ENCODE data around the gene SDHAF2. TPM values are rescaled to one million over a fixed set of nuclear protein-coding genes. Genes with fewer than 3 reads are reported as not detected.
A peak's percentile ranks its signal among the peaks of the same experiment; 100 is the strongest.

Gene SDHAF2
- total and polyA plus RNA-seq, 2 of the 4 experiments (the other 2 are of a cell fraction) = 50.4 to 91.1 TPM

- DNase-seq = no peak
- no peak overlapping the region for H2AFZ ChIP-seq (replicated peaks; ENCODE audit: low read length, poor library complexity)
- CTCF ChIA-PET = interaction anchor here (0.8 to 4.1 kb wide), 5 partner anchors 11 to 161 kb away, joined by 3 to 26 read pairs (median 3); no protein-coding TSS in a partner anchor
- no peak overlapping the region for H3K27ac ChIP-seq (ENCODE audit: insufficient read depth, low read length)
- H3K9me1 ChIP-seq (ENCODE audit: insufficient read depth, low read length) = no peaks in the 10 kb centered on the region
- H2AK9ac ChIP-seq (replicated peaks; ENCODE audit: low read depth, low read length, poor library complexity) = no peak overlapping the region
- 1% methylated on average over 9 of the region's 18 CpGs; no CpG with 5 or more reads in 1 of the 2 experiments for WGBS, 2 experiments (ENCODE audit: extremely low coverage in 2 of 2, insufficient read length in 1 of 2)
- H3K56ac ChIP-seq (ENCODE audit: extremely low read depth, insufficient read depth, low read length) = no peak overlapping the region
- no peak overlapping the region for H2BK120ac ChIP-seq (ENCODE audit: low read depth, low read length)
- no peak overlapping the region for H3K4me2 ChIP-seq (ENCODE audit: low read depth, low read length)
- H3K9me3 ChIP-seq (ENCODE audit: control insufficient read depth, insufficient read depth, low read length) = peaks cover 2% of the 10 kb centered on the region; the same call in 1 of the 2 replicates
- H2AK5ac ChIP-seq (ENCODE audit: low read depth, low read length) = no peak overlapping the region
- intact Hi-C loops (cut with micrococcal nuclease) = loop anchor here (1.0 to 2.0 kb wide), 5 partner anchors 40 to 256 kb away; partner anchors contain the start of gene SYT7
- H2BK5ac ChIP-seq (ENCODE audit: low read depth, low read length, poor library complexity, severe bottlenecking) = no peak overlapping the region
- no peaks in the 10 kb centered on the region for H3K4me1 ChIP-seq (ENCODE audit: control insufficient read depth, insufficient read depth, low read length)
- H3K4me3 ChIP-seq (ENCODE audit: insufficient read depth, low read depth, low read length) = no peak overlapping the region
- no peaks in the 10 kb centered on the region for H4K20me1 ChIP-seq (ENCODE audit: insufficient read depth, low read length)
- POLR2A ChIA-PET (ENCODE audit: unreplicated experiment) = no interaction called here
- TF ChIP-seq CTCF (conservative IDR thresholded peaks at IDR 0.05; ENCODE audit: low read depth, low read length) (peak; percentile 79), CEBPB (IDR thresholded peaks at IDR 0.05; ENCODE audit: low read depth, low read length) (no peak), MAFK (IDR thresholded peaks at IDR 0.05; ENCODE audit: low read depth, low read length) (no peak), SMC3 (IDR thresholded peaks at IDR 0.05; ENCODE audit: low read depth, low read length) (peak; percentile 83), POLR2A (IDR thresholded peaks at IDR 0.05; ENCODE audit: low read depth, low read length) (0 out of 2 replicates have a peak, but pooled peaks have one; percentile 21), FOS (IDR thresholded peaks at IDR 0.05; ENCODE audit: low read depth, low read length) (no peak), RAD21 (IDR thresholded peaks at IDR 0.05; ENCODE audit: low read length) (peak; percentile 84)
- peaks cover 15% of the 10 kb centered on the region; the same call in 1 of the 2 replicates for H3K27me3 ChIP-seq (ENCODE audit: control insufficient read depth, insufficient read depth, low read length)
- no peak overlapping the region for H2BK20ac ChIP-seq (ENCODE audit: low read depth, low read length)
- dilution Hi-C loops (cut with HindIII; ENCODE audit: low sequenced_read_pairs, unreplicated experiment) = no loop called here
- BruUV-seq (replicated peaks) = no TSS peak
- H4K5ac ChIP-seq (ENCODE audit: low read depth, low read length) = no peak overlapping the region
- peak; percentile 75 for ATAC-seq (ENCODE audit: low read depth)
- H3K23ac ChIP-seq (ENCODE audit: low read depth, low read length) = no peak overlapping the region
- H3K4ac ChIP-seq (ENCODE audit: low read depth, low read length) = no peak overlapping the region
- no peak overlapping the region for H3K18ac ChIP-seq (ENCODE audit: low read depth, low read length)
- H3K36me3 ChIP-seq (ENCODE audit: control insufficient read depth, insufficient read depth, low read length) = peaks cover 6% of the 10 kb centered on the region
- in situ Hi-C loops (cut with MboI; ENCODE audit: low sequenced_read_pairs) = loop anchor here (5.0 kb wide), 2 partner anchors 40 to 160 kb away; no protein-coding TSS in a partner anchor
- no peak overlapping the region for H3K14ac ChIP-seq (replicated peaks; ENCODE audit: low read depth, low read length)
- no peak overlapping the region for H3K9ac ChIP-seq (ENCODE audit: low read depth, low read length)
- no peak overlapping the region for H4K91ac ChIP-seq (ENCODE audit: insufficient read depth, low read depth, low read length)
- H3K79me1 ChIP-seq (ENCODE audit: low read depth in 1 of 2, low read length in 2 of 2) = no peaks in the 10 kb centered on the region
- no peak overlapping the region for H2BK15ac ChIP-seq (ENCODE audit: low read depth, low read length)
- H4K8ac ChIP-seq (ENCODE audit: low read depth in 2 of 2, low read length in 2 of 2) = no peak overlapping the region
Measured at GRCh38 chr11:61477727-61478148, 47.8 kb downstream of the SDHAF2 start.
